Spleen (tissue), 7 donors: ENCODE measurements around the gene GABRR2.

ENCODE experiments used
- CTCF ChIP-seq, 11 experiments: fragments of 200-600 bp in 7 of 11; fragments of 450-650 bp in 4 of 11; sonication (generic) in 4 of 11; IDR thresholded peaks in 8 of 11; conservative IDR thresholded peaks in 3 of 11; 1 replicate in 7 of 11; 2 replicates in 4 of 11; pipeline versions ENCODE4 v1.4.0 to v1.8.0; 2016 to 2021; ENCODE audit warnings: antibody characterized with exemption in 11 of 11, inconsistent platforms in 4 of 11, mild to moderate bottlenecking in 1 of 11
- POLR2A ChIP-seq, 3 donors: fragments of 450-650 bp; IDR thresholded peaks; one replicate each; pipeline ENCODE4 v1.5.1; 2017; ENCODE audit warnings: antibody characterized with exemption in 3 of 3, mild to moderate bottlenecking in 1 of 3
- donor health status: DM: no; HTN: no; CAD: no; lungs with moderate emphysema.
- donor health status: DM: no; HTN: no; CAD: no.
- donor health status: DM: no; HTN: no; CAD: no.

- TF ChIP-seq CTCF (IDR thresholded peaks at IDR 0.05 in 8 of 11, conservative IDR thresholded peaks at IDR 0.05 in 3 of 11) = no peak
- TF ChIP-seq POLR2A (IDR thresholded peaks at IDR 0.05) = no peak
Observed at GRCh38 chr6:89335164-89335563, 20.1 kb upstream of the GABRR2 start.
